ENCODE data around the gene CEP41.

DNA sequence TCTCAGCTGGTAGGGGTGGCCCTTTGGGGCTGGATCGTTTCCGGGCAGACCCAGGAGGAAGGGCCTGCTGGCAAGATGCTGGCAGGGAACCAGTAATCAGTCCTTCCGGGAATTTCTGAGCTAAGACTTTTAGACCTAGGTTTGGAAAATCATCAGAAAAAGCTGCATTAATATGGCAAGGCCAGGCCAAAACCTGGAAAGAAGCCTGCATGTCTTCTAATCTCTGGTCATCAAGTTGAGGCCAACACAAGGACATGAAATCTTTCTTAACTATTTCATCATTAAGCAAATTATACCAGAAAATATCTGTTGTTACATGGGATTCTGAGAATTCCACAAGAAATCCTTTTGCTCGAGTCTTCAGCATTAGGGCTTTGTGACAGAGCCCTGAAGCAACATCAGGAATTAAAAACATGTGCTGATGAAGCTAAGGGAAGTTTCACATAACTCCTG lies 40.7 kb downstream of the CEP41 start:
- TF ChIP-seq, protein P1, sequence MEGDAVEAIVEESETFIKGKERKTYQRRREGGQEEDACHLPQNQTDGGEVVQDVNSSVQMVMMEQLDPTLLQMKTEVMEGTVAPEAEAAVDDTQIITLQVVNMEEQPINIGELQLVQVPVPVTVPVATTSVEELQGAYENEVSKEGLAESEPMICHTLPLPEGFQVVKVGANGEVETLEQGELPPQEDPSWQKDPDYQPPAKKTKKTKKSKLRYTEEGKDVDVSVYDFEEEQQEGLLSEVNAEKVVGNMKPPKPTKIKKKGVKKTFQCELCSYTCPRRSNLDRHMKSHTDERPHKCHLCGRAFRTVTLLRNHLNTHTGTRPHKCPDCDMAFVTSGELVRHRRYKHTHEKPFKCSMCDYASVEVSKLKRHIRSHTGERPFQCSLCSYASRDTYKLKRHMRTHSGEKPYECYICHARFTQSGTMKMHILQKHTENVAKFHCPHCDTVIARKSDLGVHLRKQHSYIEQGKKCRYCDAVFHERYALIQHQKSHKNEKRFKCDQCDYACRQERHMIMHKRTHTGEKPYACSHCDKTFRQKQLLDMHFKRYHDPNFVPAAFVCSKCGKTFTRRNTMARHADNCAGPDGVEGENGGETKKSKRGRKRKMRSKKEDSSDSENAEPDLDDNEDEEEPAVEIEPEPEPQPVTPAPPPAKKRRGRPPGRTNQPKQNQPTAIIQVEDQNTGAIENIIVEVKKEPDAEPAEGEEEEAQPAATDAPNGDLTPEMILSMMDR (IDR thresholded peaks at IDR 0.05 in 4 of 5, conservative IDR thresholded peaks at IDR 0.05 in 1 of 5) = no peak
- no peak for TF ChIP-seq POLR2A (IDR thresholded peaks at IDR 0.05)

Data from gastrocnemius medialis (tissue), 4 donors.